ENCODE data around the gene LRMDA. TPM values are rescaled to one million over a fixed set of nuclear protein-coding genes. Genes with fewer than 3 reads are reported as not detected.

The LRMDA gene
- total RNA-seq, 6 experiments from 2014 or later: 0.32 TPM; not detected in 5

DNA sequence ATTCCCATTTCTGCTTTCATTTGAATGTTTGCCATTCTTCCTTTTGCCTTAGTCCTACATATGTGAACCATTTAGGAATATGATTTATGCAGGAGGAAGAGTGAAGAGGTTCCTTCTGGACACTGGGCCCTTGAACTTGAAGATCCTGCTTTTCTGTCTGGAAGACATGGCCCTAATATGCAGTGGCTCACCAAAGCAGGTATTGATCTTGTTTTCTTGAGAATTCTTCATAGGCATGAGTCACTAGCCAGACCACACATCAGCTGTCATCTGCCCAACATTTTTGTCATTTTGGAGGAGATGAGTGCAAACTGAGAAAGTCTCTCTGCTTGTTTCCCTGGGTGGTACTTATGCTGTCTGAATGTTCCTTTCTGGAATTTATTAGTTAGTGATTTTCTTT lies 382.6 kb downstream of the LRMDA start:
- Mint-ChIP-seq H3K27me3 (ENCODE audit: insufficient read depth) (peaks cover 2% of the 10 kb centered on the region), H3K4me3 (no peak overlapping the region), H3K9me3 (peaks cover 8% of the 10 kb centered on the region; the same call in 1 of the 2 replicates), H3K27ac (no peak overlapping the region), H3K4me1 (ENCODE audit: low read depth) (no peaks in the 10 kb centered on the region), H3K36me3 (ENCODE audit: low read depth) (no peaks in the 10 kb centered on the region)
- DNase-seq: no peak
- TF ChIP-seq, protein P1, sequence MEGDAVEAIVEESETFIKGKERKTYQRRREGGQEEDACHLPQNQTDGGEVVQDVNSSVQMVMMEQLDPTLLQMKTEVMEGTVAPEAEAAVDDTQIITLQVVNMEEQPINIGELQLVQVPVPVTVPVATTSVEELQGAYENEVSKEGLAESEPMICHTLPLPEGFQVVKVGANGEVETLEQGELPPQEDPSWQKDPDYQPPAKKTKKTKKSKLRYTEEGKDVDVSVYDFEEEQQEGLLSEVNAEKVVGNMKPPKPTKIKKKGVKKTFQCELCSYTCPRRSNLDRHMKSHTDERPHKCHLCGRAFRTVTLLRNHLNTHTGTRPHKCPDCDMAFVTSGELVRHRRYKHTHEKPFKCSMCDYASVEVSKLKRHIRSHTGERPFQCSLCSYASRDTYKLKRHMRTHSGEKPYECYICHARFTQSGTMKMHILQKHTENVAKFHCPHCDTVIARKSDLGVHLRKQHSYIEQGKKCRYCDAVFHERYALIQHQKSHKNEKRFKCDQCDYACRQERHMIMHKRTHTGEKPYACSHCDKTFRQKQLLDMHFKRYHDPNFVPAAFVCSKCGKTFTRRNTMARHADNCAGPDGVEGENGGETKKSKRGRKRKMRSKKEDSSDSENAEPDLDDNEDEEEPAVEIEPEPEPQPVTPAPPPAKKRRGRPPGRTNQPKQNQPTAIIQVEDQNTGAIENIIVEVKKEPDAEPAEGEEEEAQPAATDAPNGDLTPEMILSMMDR (IDR thresholded peaks at IDR 0.05): no peak

DNA sequence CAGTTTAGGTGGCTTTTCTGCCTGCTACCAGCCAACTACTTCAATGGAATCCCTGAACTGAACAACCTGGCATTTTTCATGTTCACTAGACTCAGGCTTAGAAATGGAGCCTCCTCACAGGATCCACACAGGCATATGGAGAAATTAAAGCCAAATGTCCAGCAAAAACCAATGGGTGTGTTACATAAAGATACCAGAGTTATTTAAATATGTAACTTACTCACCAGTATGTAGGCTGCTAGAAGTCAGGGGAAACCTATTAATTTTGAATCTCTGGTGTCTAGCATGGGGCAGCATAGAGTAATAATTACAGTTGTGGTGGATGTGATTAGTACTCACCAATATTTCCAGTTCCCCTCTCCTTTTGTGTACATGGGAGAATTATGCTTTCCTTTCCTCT lies 383.6 kb downstream of the LRMDA start:
- DNase-seq: no peak
- Mint-ChIP-seq H3K9me3 (peaks cover 8% of the 10 kb centered on the region; the same call in 1 of the 2 replicates), H3K4me3 (no peak overlapping the region), H3K36me3 (ENCODE audit: low read depth) (no peaks in the 10 kb centered on the region), H3K4me1 (ENCODE audit: low read depth) (no peaks in the 10 kb centered on the region), H3K27me3 (ENCODE audit: insufficient read depth) (peaks cover 2% of the 10 kb centered on the region), H3K27ac (no peak overlapping the region)
- TF ChIP-seq, protein P1 (IDR thresholded peaks at IDR 0.05): no peak

DNA sequence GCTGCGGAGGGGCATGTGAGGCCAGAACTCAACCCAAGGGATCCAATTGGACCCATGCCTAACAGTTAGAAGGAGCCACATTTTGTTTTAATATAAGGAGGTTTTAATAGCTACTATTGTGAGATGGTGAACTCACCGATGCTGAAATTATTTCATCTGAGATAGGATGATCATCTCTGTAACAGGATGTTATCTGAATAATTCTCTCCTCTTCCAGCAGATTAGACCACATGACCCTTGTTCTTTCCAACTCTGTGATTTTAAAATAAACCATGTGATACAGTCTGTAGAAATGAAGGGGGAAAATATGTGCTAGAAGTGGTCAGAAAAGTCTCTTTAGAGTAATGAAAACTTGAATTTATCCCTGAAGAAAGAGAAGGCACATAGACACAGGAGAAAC lies 385.8 kb downstream of the LRMDA start:
- TF ChIP-seq, protein P1 (IDR thresholded peaks at IDR 0.05): no peak
- Mint-ChIP-seq H3K36me3 (ENCODE audit: low read depth) (no peaks in the 10 kb centered on the region), H3K4me3 (no peak overlapping the region), H3K4me1 (ENCODE audit: low read depth) (no peaks in the 10 kb centered on the region), H3K27me3 (ENCODE audit: insufficient read depth) (no peaks in the 10 kb centered on the region), H3K9me3 (peaks cover 13% of the 10 kb centered on the region), H3K27ac (no peak overlapping the region)
- DNase-seq: no peak

DNA sequence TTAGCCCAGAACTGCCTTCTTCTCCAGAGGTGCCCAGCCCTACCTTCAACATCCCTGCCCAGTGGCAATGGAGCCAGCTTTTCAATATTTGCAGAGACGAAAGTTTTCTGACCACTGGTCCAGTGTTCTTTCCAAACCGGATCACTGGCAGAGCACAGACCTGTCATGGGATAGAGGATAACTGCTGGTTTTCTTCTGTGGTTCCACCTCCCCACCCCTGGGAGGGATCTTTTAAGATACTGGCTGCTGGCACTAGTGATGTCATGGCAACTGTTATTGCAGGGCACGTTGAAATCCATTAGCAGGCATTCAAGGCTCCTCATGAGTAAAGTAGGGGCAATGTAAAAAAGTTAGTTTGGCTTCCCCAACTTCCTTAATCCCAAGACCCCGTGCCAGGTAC lies 387.1 kb downstream of the LRMDA start:
- no peaks in the 10 kb centered on the region for H3K36me3 Mint-ChIP-seq (ENCODE audit: low read depth)
- no peaks in the 10 kb centered on the region for H3K4me1 Mint-ChIP-seq (ENCODE audit: low read depth)
- no peak overlapping the region for H3K4me3 Mint-ChIP-seq
- no peak for DNase-seq
- no peaks in the 10 kb centered on the region for H3K27me3 Mint-ChIP-seq (ENCODE audit: insufficient read depth)
- TF ChIP-seq, protein P1 (IDR thresholded peaks at IDR 0.05): no peak
- H3K27ac Mint-ChIP-seq: no peak overlapping the region
- peaks cover 13% of the 10 kb centered on the region for H3K9me3 Mint-ChIP-seq

DNA sequence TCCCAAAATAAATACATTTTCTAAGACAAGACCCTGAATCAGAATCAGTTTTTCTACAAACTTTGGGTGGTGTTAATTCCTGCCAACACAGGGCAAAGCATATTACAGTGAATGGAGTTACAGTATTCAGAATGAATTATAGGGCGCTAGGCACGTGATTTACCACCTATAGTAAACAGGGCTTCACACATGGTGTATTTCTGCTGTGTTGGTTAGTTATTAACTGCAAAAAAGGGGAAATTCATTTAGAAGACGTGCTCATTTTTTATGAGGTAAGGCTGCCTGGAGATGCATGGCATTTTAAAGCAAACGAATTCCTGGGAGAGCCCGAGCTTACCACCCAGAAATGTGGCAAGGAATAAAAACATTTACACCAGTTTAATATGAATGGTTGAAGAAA lies 393.8 kb downstream of the LRMDA start:
- H3K9me3 Mint-ChIP-seq: peaks cover 4% of the 10 kb centered on the region; the same call in 1 of the 2 replicates
- H3K4me1 Mint-ChIP-seq (ENCODE audit: low read depth): no peaks in the 10 kb centered on the region
- no peaks in the 10 kb centered on the region; the same call in 1 of the 2 replicates for H3K27me3 Mint-ChIP-seq (ENCODE audit: insufficient read depth)
- TF ChIP-seq, protein P1 (IDR thresholded peaks at IDR 0.05): no peak
- H3K36me3 Mint-ChIP-seq (ENCODE audit: low read depth): no peaks in the 10 kb centered on the region
- no peak overlapping the region for H3K27ac Mint-ChIP-seq
- DNase-seq: no peak
- H3K4me3 Mint-ChIP-seq: no peak overlapping the region

DNA sequence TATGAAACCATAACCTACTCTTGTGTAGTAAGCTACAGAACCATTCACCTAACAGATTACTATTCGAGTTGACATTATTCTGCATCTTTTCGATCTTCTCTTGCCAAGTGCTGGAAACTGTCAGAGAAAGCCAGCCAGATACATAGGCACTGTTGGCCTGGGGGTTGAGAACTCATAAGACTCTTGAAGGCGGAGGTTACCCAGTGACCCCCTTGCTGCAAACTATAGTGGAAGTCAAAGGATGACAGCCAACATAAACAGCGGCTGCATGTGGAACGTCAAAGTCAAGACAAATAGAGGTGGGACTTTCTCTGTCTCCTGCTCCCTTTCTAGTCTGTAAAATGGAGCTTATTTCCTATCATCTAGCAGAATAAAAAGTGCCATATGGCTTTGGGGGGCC lies 394.2 kb downstream of the LRMDA start:
- Mint-ChIP-seq H3K4me3 (no peak overlapping the region), H3K36me3 (ENCODE audit: low read depth) (no peaks in the 10 kb centered on the region), H3K27me3 (ENCODE audit: insufficient read depth) (no peaks in the 10 kb centered on the region; the same call in 1 of the 2 replicates), H3K4me1 (ENCODE audit: low read depth) (no peaks in the 10 kb centered on the region), H3K27ac (no peak overlapping the region), H3K9me3 (no peaks in the 10 kb centered on the region)
- TF ChIP-seq, protein P1 (IDR thresholded peaks at IDR 0.05): no peak
- DNase-seq: no peak
